Measurements from ENCODE around the gene TMEM135.

The TMEM135 gene

GRCh38 chr11:87322568-87322967 is 284.8 kb downstream of the TMEM135 start:
- no peak for TF ChIP-seq TAF1 (IDR thresholded peaks at IDR 0.05; ENCODE audit: borderline replicate concordance, insufficient read depth, low read length)
- no peak for TF ChIP-seq SIN3A (IDR thresholded peaks at IDR 0.05; ENCODE audit: borderline replicate concordance, insufficient read depth, low read length)
- TF ChIP-seq, protein P1, sequence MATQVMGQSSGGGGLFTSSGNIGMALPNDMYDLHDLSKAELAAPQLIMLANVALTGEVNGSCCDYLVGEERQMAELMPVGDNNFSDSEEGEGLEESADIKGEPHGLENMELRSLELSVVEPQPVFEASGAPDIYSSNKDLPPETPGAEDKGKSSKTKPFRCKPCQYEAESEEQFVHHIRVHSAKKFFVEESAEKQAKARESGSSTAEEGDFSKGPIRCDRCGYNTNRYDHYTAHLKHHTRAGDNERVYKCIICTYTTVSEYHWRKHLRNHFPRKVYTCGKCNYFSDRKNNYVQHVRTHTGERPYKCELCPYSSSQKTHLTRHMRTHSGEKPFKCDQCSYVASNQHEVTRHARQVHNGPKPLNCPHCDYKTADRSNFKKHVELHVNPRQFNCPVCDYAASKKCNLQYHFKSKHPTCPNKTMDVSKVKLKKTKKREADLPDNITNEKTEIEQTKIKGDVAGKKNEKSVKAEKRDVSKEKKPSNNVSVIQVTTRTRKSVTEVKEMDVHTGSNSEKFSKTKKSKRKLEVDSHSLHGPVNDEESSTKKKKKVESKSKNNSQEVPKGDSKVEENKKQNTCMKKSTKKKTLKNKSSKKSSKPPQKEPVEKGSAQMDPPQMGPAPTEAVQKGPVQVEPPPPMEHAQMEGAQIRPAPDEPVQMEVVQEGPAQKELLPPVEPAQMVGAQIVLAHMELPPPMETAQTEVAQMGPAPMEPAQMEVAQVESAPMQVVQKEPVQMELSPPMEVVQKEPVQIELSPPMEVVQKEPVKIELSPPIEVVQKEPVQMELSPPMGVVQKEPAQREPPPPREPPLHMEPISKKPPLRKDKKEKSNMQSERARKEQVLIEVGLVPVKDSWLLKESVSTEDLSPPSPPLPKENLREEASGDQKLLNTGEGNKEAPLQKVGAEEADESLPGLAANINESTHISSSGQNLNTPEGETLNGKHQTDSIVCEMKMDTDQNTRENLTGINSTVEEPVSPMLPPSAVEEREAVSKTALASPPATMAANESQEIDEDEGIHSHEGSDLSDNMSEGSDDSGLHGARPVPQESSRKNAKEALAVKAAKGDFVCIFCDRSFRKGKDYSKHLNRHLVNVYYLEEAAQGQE (IDR thresholded peaks at IDR 0.05; ENCODE audit: insufficient read depth in 1 of 2, low read depth in 2 of 2, low read length in 2 of 2): no peak
- no peak for TF ChIP-seq FOXP2 (optimal IDR thresholded peaks at IDR 0.05; ENCODE audit: borderline replicate concordance, extremely low read depth, extremely low read length, insufficient read depth)
- TF ChIP-seq POLR2AphosphoS5 (IDR thresholded peaks at IDR 0.05; ENCODE audit: low read depth, low read length): no peak

DNA sequence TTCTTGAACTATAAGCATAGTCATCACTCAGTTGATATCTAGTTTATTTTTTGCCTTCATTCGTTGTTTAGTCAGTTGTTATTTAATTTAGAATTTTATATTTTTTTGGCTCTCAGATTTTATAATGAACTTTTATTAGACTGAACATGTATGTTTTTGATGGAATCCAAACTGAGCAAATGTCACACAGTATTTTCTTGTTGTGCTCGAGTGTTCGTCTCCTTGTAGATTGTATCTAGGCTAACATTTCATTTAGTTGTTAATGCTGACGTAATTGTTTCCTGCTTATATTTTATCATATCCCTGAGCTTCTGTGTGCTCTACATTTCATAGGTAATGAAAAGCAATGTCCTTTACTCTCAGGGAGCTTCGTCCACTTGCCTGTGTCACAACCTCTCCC is 286.2 kb downstream of the TMEM135 start:
- no peak for TF ChIP-seq TAF1 (IDR thresholded peaks at IDR 0.05; ENCODE audit: borderline replicate concordance, insufficient read depth, low read length)
- no peak for TF ChIP-seq FOXP2 (optimal IDR thresholded peaks at IDR 0.05; ENCODE audit: borderline replicate concordance, extremely low read depth, extremely low read length, insufficient read depth)
- no peak for TF ChIP-seq SIN3A (IDR thresholded peaks at IDR 0.05; ENCODE audit: borderline replicate concordance, insufficient read depth, low read length)
- no peak for TF ChIP-seq POLR2AphosphoS5 (IDR thresholded peaks at IDR 0.05; ENCODE audit: low read depth, low read length)
- TF ChIP-seq, protein P1 (IDR thresholded peaks at IDR 0.05; ENCODE audit: insufficient read depth in 1 of 2, low read depth in 2 of 2, low read length in 2 of 2): no peak

DNA sequence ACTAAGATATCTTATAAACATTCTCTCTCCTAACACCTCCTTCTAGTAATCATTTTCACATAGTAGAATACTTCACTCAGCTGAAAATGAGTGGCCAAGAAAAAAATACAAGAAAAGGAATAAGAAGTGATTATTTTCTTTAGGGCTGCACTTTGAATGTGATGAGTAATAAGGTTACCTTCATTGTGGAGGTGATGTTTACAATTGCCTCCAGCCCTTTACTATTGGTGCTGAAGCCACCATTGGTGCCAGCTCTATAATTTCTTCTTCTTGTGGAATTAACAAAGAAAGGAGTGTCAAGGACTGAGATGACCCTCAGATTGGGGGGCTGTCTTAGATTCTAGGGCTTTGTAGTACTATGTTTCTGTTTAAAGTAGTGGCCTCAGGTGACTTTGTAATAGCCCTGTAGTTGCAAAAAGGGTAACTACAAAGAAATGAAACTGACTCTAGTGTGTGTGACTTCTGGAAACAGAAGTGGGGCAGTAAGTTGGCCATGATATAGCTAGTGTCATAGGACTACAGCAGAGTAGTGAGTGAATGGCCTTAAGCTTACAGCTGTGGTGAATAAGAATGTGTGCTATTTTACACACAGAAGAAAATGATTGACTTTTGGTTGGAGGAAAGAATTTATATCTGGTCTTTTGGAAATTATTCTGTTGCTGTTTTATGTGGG is 287.2 kb downstream of the TMEM135 start:
- TF ChIP-seq FOXP2 (optimal IDR thresholded peaks at IDR 0.05; ENCODE audit: borderline replicate concordance, extremely low read depth, extremely low read length, insufficient read depth) (no peak), TAF1 (IDR thresholded peaks at IDR 0.05; ENCODE audit: borderline replicate concordance, insufficient read depth, low read length) (no peak)

DNA sequence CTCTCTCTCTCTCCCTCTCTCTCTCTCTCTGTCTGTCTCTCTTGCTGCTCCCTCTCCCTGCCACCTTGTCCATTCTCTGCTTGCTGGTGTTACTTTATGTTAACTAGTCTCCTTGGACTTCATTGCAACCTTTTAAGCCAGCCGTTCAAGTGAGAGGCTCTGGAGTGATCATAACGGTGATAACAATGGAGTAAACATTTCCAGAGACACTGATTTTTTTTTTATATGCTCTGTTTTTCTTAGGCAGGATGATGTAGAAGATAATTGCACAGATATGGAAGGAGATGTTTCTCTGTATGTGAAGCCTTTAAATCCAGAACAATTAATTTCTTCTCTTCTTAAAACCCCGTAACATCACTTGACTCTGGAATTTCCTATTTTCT is 287.7 kb downstream of the TMEM135 start:
- TF ChIP-seq, protein P1 (IDR thresholded peaks at IDR 0.05; ENCODE audit: insufficient read depth in 1 of 2, low read depth in 2 of 2, low read length in 2 of 2): no peak
- TF ChIP-seq SIN3A (IDR thresholded peaks at IDR 0.05; ENCODE audit: borderline replicate concordance, insufficient read depth, low read length) (no peak), POLR2AphosphoS5 (IDR thresholded peaks at IDR 0.05; ENCODE audit: low read depth, low read length) (no peak), FOXP2 (optimal IDR thresholded peaks at IDR 0.05; ENCODE audit: borderline replicate concordance, extremely low read depth, extremely low read length, insufficient read depth) (no peak), TAF1 (IDR thresholded peaks at IDR 0.05; ENCODE audit: borderline replicate concordance, insufficient read depth, low read length) (no peak)

- no peak for TF ChIP-seq TAF1 (IDR thresholded peaks at IDR 0.05; ENCODE audit: borderline replicate concordance, insufficient read depth, low read length)
- no peak for TF ChIP-seq SIN3A (IDR thresholded peaks at IDR 0.05; ENCODE audit: borderline replicate concordance, insufficient read depth, low read length)
- TF ChIP-seq POLR2AphosphoS5 (IDR thresholded peaks at IDR 0.05; ENCODE audit: low read depth, low read length): no peak
- TF ChIP-seq, protein P1 (IDR thresholded peaks at IDR 0.05; ENCODE audit: insufficient read depth in 1 of 2, low read depth in 2 of 2, low read length in 2 of 2): no peak
- no peak for TF ChIP-seq FOXP2 (optimal IDR thresholded peaks at IDR 0.05; ENCODE audit: borderline replicate concordance, extremely low read depth, extremely low read length, insufficient read depth)
Measured at GRCh38 chr11:87326594-87326993, 288.9 kb downstream of the TMEM135 start.

Data from PFSK-1 (cell line).